GM23338 (cell line): Measurements from ENCODE around the gene KIF3C. TPM values are rescaled to one million over a fixed set of nuclear protein-coding genes. Genes with fewer than 3 reads are reported as not detected.

Experiments
- ATAC-seq: fragments of 200-7000 bp; cut with Tn5 transposase; 3 replicates; pipeline ENCODE4 v1.9.1; 2020
- DNase-seq: peaks from one replicate; pipeline ENCODE4 v3.0.0-alpha.2; 2015; ENCODE audit warnings: low spot score
- H2AFZ ChIP-seq: fragments of 200-600 bp; sonication (generic); 2 replicates; pipeline ENCODE4 v1.8.0; 2016; ENCODE audit warnings: antibody characterized with exemption, mild to moderate bottlenecking, moderate library complexity
- H3F3A ChIP-seq: fragments of 200-600 bp; sonication (generic); replicated peaks from 2 replicates; pipeline ENCODE4 v1.8.0; 2017; ENCODE audit warnings: antibody characterized with exemption, mixed run types, low read depth
- H3K27ac ChIP-seq: fragments of 200-600 bp; sonication (generic); 2 replicates; pipeline ENCODE4 v1.6.1; 2016; ENCODE audit warnings: low read depth
- H3K27me3 ChIP-seq: fragments of 200-600 bp; sonication (generic); 2 replicates; pipeline ENCODE4 v1.8.0; 2016; ENCODE audit warnings: mild to moderate bottlenecking, mixed run types, moderate library complexity; ENCODE audit not compliant: insufficient read depth
- H3K36me3 ChIP-seq: fragments of 200-600 bp; sonication (generic); 2 replicates; pipeline ENCODE4 v1.8.0; 2016; ENCODE audit warnings: mild to moderate bottlenecking; ENCODE audit not compliant: insufficient read depth
- H3K4me1 ChIP-seq: fragments of 200-600 bp; sonication (generic); 2 replicates; pipeline ENCODE4 v1.8.0; 2016; ENCODE audit warnings: mild to moderate bottlenecking, moderate library complexity; ENCODE audit not compliant: insufficient read depth
- H3K4me2 ChIP-seq: fragments of 200-600 bp; sonication (generic); 2 replicates; pipeline ENCODE4 v1.7.1; 2017; ENCODE audit warnings: mixed run types
- H3K4me3 ChIP-seq: fragments of 200-600 bp; sonication (generic); 2 replicates; pipeline ENCODE4 v1.6.1; 2016; ENCODE audit warnings: mixed run types
- H3K79me2 ChIP-seq: fragments of 200-600 bp; sonication (generic); replicated peaks from 2 replicates; pipeline ENCODE4 v1.8.0; 2017; ENCODE audit warnings: mild to moderate bottlenecking; ENCODE audit not compliant: insufficient read depth
- H3K9me2 ChIP-seq: fragments of 200-600 bp; sonication (generic); 2 replicates; pipeline ENCODE4 v1.8.0; 2017; ENCODE audit not compliant: insufficient read depth
- H4K20me1 ChIP-seq: fragments of 200-600 bp; sonication (generic); replicated peaks from 2 replicates; pipeline ENCODE4 v1.8.0; 2017; ENCODE audit warnings: mild to moderate bottlenecking; ENCODE audit not compliant: insufficient read depth
- H3K27ac Mint-ChIP-seq: 2 replicates; pipeline ENCODE4 v1.8.0; 2020; ENCODE audit warnings: inconsistent platforms, mild to moderate bottlenecking, moderate library complexity, mixed read lengths
- H3K27me3 Mint-ChIP-seq: 3 replicates; pipeline ENCODE4 v1.8.0; 2022; ENCODE audit warnings: low read depth, mild to moderate bottlenecking, moderate library complexity, mixed read lengths, inconsistent platforms; ENCODE audit not compliant: insufficient read depth, poor library complexity
- H3K36me3 Mint-ChIP-seq: 3 replicates; pipeline ENCODE4 v1.8.0; 2021; ENCODE audit warnings: low read depth, mild to moderate bottlenecking, inconsistent platforms, moderate library complexity, mixed read lengths
- H3K4me1 Mint-ChIP-seq: 3 replicates; pipeline ENCODE4 v1.8.0; 2020; ENCODE audit warnings: mild to moderate bottlenecking, inconsistent platforms, mixed read lengths
- H3K4me3 Mint-ChIP-seq: 3 replicates; pipeline ENCODE4 v1.8.0; 2021; ENCODE audit warnings: moderate library complexity, mild to moderate bottlenecking, inconsistent platforms, mixed read lengths
- H3K9me3 Mint-ChIP-seq: 3 replicates; pipeline ENCODE4 v1.8.0; 2020; ENCODE audit warnings: moderate library complexity, mild to moderate bottlenecking, inconsistent platforms, mixed read lengths
- ETS1 ChIP-seq: IDR thresholded peaks from 2 replicates; pipeline ENCODE4 v1.6.1; 2016; ENCODE audit warnings: antibody characterized with exemption
- JUNB ChIP-seq: IDR thresholded peaks from one replicate; pipeline ENCODE4 v1.6.1; 2016; ENCODE audit warnings: antibody characterized with exemption; ENCODE audit not compliant: unreplicated experiment
- NANOG ChIP-seq: IDR thresholded peaks from 2 replicates; pipeline ENCODE4 v1.6.1; 2016; ENCODE audit warnings: antibody characterized with exemption, borderline replicate concordance
- POLR2AphosphoS5 ChIP-seq: IDR thresholded peaks from 2 replicates; pipeline ENCODE4 v1.6.1; 2016; ENCODE audit warnings: antibody characterized with exemption, low read depth
- STAT1 ChIP-seq: IDR thresholded peaks from one replicate; pipeline ENCODE4 v1.6.1; 2016; ENCODE audit warnings: antibody characterized with exemption; ENCODE audit not compliant: unreplicated experiment
- ZNF114 ChIP-seq: fragments of 250-450 bp; sonication (Bioruptor Pico); IDR thresholded peaks from 2 replicates; pipeline ENCODE4 v1.5.0; 2020; ENCODE audit warnings: mild to moderate bottlenecking, moderate library complexity
- ZNF462 ChIP-seq: fragments of 250-450 bp; sonication (Bioruptor Pico); IDR thresholded peaks from 2 replicates; pipeline ENCODE4 v1.5.0; 2020; ENCODE audit warnings: mild to moderate bottlenecking, moderate library complexity
- polyA plus RNA-seq: library from polyadenylated mRNA; unstranded; fragments of >200 nt; fragmentation: Nextera tagmentation; extraction: Ambion mirVana; gene quantifications from 2 replicates; pipeline ENCODE4 v1.2.1, GENCODE V29; 2016
- total RNA-seq: library from RNA; depleted of rRNA; stranded (reverse); fragments of >200 nt; shearing (Covaris generic); gene quantifications from 2 replicates; pipeline ENCODE4 v1.2.3, GENCODE V29; 2014

KIF3C gene
- total and polyA plus RNA-seq, 2 experiments from 2014 or later, result 14.9 to 40.0 TPM

- TF ChIP-seq ZNF462 (no peak), ETS1 (no peak), JUNB (no peak), STAT1 (no peak), POLR2AphosphoS5 (no peak), ZNF114 (no peak)
Measured at GRCh38 chr2:25885933-25886332, 96.4 kb downstream of the KIF3C start (continued).

GRCh38 chr2:25881764-25882163, 100.5 kb downstream of the KIF3C start:
- Mint-ChIP-seq H3K27ac (no peak overlapping the region), H3K9me3 (no peaks in the 10 kb centered on the region; the same call in 2 of the 3 replicates), H3K4me3 (no peak overlapping the region), H3K27me3 (peaks cover 4% of the 10 kb centered on the region), H3K36me3 (no peaks in the 10 kb centered on the region), H3K4me1 (peaks cover 11% of the 10 kb centered on the region)
- H3K79me2 ChIP-seq, result peaks cover 10% of the 10 kb centered on the region
- H3F3A ChIP-seq, result peaks cover 4% of the 10 kb centered on the region
- H3K9me2 ChIP-seq, result no peaks in the 10 kb centered on the region
- no peak overlapping the region for H3K27ac ChIP-seq
- H4K20me1 ChIP-seq, result no peaks in the 10 kb centered on the region
- peaks cover 8% of the 10 kb centered on the region; the same call in 1 of the 2 replicates for H3K4me1 ChIP-seq
- no peak overlapping the region for H3K4me3 ChIP-seq
- H3K4me2 ChIP-seq, result no peak overlapping the region
- H2AFZ ChIP-seq, result no peak overlapping the region
- DNase-seq (no peak), ATAC-seq (no peak)
- TF ChIP-seq NANOG, result no peak
- no peak for TF ChIP-seq ZNF114
- H3K27me3 ChIP-seq, result no peaks in the 10 kb centered on the region
- H3K36me3 ChIP-seq, result no peaks in the 10 kb centered on the region
